HepG2 (cell line): ENCODE data around the gene SLC23A2. TPM values are rescaled to one million over a fixed set of nuclear protein-coding genes. Genes with fewer than 3 reads are reported as not detected.
A peak's percentile ranks its signal among the peaks of the same experiment; 100 is the strongest.

Source experiments
- AFF4 ChIP-seq: sonication (generic); formaldehyde crosslinking; IDR thresholded peaks from 2 replicates; pipeline ENCODE4 v1.4.0; 2020; ENCODE audit warnings: missing genetic modification reagents
- ARNTL ChIP-seq: sonication (generic); formaldehyde crosslinking; IDR thresholded peaks from 2 replicates; pipeline ENCODE4 v1.4.0; 2020; ENCODE audit warnings: mild to moderate bottlenecking, missing genetic modification reagents
- KLF9 ChIP-seq: IDR thresholded peaks from 2 replicates; pipeline ENCODE4 v1.6.1; 2016; ENCODE audit warnings: low read depth
- NFE2 ChIP-seq: sonication (generic); formaldehyde crosslinking; IDR thresholded peaks from 2 replicates; pipeline ENCODE4 v1.4.0; 2020; ENCODE audit warnings: missing genetic modification reagents
- PHB2 ChIP-seq: fragments of 450-650 bp; IDR thresholded peaks from 2 replicates; pipeline ENCODE4 v1.6.1; 2018; ENCODE audit not compliant: partially characterized antibody
- PRDM10 ChIP-seq: sonication (generic); formaldehyde crosslinking; IDR thresholded peaks from 2 replicates; pipeline ENCODE4 v1.4.0; 2020; ENCODE audit warnings: low read depth, missing genetic modification reagents
- SMAD3 ChIP-seq: sonication (generic); formaldehyde crosslinking; IDR thresholded peaks from 2 replicates; pipeline ENCODE4 v1.4.0; 2020; ENCODE audit warnings: missing genetic modification reagents
- ZFP90 ChIP-seq: sonication (generic); formaldehyde crosslinking; IDR thresholded peaks from 2 replicates; pipeline ENCODE4 v1.8.0; 2022; ENCODE audit warnings: missing genetic modification reagents, mild to moderate bottlenecking, inconsistent platforms, borderline replicate concordance
- polyA plus RNA-seq, 8 experiments: library from polyadenylated mRNA; depleted of rRNA in 3 of 8; stranded (reverse) in 7 of 8; unstranded in 1 of 8; fragments of >200 nt; fragmentation: Illumina TruSeq in 4 of 8; extraction: Trizol in 4 of 8; gene quantifications; 2 replicates each; pipeline versions ENCODE4 v1.2.1 to v1.2.3, GENCODE V29; 2011 to 2016; ENCODE audit warnings: low read depth in 4 of 8, missing spikeins in 1 of 8, mixed read lengths in 1 of 8; ENCODE audit not compliant: insufficient read depth in 1 of 8
- total RNA-seq, 5 experiments: library from RNA; depleted of rRNA; stranded (reverse); fragments of >200 nt; fragmentation: Illumina TruSeq; extraction: Trizol; gene quantifications; 2 replicates each; pipeline ENCODE4 v1.2.3, GENCODE V29; 2016; ENCODE audit warnings: low read depth in 1 of 5
- TF ChIP-seq, protein P1 (sequence below): sonication (generic); formaldehyde crosslinking; IDR thresholded peaks from 2 replicates; pipeline ENCODE4 v1.4.0; 2020; ENCODE audit warnings: missing genetic modification reagents
- TF ChIP-seq, protein P2 (sequence below): sonication (generic); formaldehyde crosslinking; IDR thresholded peaks from 2 replicates; pipeline ENCODE4 v1.5.0; 2020; ENCODE audit warnings: mild to moderate bottlenecking, missing genetic modification reagents
- TF ChIP-seq, protein P3 (sequence below): sonication (generic); formaldehyde crosslinking; IDR thresholded peaks from 2 replicates; pipeline ENCODE4 v1.4.0; 2020; ENCODE audit warnings: missing genetic modification reagents, borderline replicate concordance

Gene SLC23A2
- total and polyA plus RNA-seq, 2 of the 13 experiments (the other 11 are each of a cell fraction or from before 2014, with no cell fraction given), result 42.2 to 51.2 TPM

DNA sequence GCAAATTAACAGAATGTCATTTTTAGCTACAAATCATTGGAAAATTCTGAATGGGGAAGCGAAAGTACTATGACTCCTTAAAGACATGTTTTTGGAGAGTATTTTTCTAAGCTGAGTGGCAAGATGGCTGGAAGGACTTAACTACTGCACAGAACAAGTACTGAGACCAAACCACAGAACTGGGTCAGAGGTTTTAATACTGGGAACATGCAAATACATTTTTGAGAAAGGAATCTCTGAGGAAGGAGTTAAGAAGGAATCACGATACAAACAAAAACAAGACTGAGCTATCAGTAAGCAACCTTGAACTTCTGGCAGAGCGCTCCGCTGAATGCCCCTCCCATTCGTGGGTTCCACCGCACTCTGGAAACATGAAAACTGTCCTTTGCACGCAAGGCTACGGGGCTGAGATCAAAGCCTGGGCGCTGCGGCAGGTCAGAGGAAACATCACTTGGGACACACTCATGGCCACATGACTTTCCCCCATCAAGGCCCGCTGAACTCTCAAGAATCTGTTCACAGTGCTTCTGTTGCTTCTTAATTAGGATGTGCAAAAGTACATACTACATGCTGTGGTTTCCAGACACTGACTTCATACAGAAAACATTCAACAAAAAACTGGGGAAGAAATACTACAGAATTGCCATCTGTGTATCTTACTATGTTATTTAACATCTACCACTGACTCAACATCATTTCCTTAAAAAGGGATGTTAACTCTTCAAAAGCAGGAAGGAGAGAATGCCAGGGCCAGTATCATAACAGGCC, 27.8 kb downstream of the SLC23A2 start (continued):
- TF ChIP-seq, protein P1, sequence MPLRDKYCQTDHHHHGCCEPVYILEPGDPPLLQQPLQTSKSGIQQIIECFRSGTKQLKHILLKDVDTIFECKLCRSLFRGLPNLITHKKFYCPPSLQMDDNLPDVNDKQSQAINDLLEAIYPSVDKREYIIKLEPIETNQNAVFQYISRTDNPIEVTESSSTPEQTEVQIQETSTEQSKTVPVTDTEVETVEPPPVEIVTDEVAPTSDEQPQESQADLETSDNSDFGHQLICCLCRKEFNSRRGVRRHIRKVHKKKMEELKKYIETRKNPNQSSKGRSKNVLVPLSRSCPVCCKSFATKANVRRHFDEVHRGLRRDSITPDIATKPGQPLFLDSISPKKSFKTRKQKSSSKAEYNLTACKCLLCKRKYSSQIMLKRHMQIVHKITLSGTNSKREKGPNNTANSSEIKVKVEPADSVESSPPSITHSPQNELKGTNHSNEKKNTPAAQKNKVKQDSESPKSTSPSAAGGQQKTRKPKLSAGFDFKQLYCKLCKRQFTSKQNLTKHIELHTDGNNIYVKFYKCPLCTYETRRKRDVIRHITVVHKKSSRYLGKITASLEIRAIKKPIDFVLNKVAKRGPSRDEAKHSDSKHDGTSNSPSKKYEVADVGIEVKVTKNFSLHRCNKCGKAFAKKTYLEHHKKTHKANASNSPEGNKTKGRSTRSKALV (CRISPR knock-in tag), result peak; percentile 88
- TF ChIP-seq, protein P2, sequence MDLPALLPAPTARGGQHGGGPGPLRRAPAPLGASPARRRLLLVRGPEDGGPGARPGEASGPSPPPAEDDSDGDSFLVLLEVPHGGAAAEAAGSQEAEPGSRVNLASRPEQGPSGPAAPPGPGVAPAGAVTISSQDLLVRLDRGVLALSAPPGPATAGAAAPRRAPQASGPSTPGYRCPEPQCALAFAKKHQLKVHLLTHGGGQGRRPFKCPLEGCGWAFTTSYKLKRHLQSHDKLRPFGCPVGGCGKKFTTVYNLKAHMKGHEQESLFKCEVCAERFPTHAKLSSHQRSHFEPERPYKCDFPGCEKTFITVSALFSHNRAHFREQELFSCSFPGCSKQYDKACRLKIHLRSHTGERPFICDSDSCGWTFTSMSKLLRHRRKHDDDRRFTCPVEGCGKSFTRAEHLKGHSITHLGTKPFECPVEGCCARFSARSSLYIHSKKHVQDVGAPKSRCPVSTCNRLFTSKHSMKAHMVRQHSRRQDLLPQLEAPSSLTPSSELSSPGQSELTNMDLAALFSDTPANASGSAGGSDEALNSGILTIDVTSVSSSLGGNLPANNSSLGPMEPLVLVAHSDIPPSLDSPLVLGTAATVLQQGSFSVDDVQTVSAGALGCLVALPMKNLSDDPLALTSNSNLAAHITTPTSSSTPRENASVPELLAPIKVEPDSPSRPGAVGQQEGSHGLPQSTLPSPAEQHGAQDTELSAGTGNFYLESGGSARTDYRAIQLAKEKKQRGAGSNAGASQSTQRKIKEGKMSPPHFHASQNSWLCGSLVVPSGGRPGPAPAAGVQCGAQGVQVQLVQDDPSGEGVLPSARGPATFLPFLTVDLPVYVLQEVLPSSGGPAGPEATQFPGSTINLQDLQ (CRISPR knock-in tag), result no peak
- TF ChIP-seq ZFP90 (CRISPR knock-in tag) (peak; percentile 82), ARNTL (peak; percentile 98), SMAD3 (peak; percentile 95), PHB2 (no peak), PRDM10 (peak; percentile 86), NFE2 (CRISPR knock-in tag) (no peak), KLF9 (CRISPR knock-in tag) (0 out of 2 replicates have a peak, but pooled peaks have one; percentile 13), AFF4 (peak; percentile 65; the same call in 1 of the 2 replicates)
- TF ChIP-seq, protein P3, sequence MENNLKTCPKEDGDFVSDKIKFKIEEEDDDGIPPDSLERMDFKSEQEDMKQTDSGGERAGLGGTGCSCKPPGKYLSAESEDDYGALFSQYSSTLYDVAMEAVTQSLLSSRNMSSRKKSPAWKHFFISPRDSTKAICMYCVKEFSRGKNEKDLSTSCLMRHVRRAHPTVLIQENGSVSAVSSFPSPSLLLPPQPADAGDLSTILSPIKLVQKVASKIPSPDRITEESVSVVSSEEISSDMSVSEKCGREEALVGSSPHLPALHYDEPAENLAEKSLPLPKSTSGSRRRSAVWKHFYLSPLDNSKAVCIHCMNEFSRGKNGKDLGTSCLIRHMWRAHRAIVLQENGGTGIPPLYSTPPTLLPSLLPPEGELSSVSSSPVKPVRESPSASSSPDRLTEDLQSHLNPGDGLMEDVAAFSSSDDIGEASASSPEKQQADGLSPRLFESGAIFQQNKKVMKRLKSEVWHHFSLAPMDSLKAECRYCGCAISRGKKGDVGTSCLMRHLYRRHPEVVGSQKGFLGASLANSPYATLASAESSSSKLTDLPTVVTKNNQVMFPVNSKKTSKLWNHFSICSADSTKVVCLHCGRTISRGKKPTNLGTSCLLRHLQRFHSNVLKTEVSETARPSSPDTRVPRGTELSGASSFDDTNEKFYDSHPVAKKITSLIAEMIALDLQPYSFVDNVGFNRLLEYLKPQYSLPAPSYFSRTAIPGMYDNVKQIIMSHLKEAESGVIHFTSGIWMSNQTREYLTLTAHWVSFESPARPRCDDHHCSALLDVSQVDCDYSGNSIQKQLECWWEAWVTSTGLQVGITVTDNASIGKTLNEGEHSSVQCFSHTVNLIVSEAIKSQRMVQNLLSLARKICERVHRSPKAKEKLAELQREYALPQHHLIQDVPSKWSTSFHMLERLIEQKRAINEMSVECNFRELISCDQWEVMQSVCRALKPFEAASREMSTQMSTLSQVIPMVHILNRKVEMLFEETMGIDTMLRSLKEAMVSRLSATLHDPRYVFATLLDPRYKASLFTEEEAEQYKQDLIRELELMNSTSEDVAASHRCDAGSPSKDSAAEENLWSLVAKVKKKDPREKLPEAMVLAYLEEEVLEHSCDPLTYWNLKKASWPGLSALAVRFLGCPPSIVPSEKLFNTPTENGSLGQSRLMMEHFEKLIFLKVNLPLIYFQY (CRISPR knock-in tag), result peak; percentile 63; the same call in 1 of the 2 replicates
